Hematopoietic multipotent progenitor cell (in vitro differentiated cells): ENCODE data around the gene PRKCG. TPM values are rescaled to one million over a fixed set of nuclear protein-coding genes. Genes with fewer than 3 reads are reported as not detected.

Experiments used
- DNase-seq, 3 donors: peaks; one replicate each; pipeline ENCODE4 v3.0.0-alpha.2; 2011 to 2015; ENCODE audit warnings: low read depth in 2 of 3, low spot score in 2 of 3
- total RNA-seq: library from RNA; depleted of rRNA; stranded (reverse); fragments of >200 nt; gene quantifications from one replicate; pipeline ENCODE4 v1.2.3, GENCODE V29; 2012

PRKCG gene
- total RNA-seq, 1 donor: under 0.01 TPM

GRCh38 chr19:53870485-53870844 is 11.5 kb upstream of the PRKCG start:
- DNase-seq: peak in 2 of 3 donors; percentile 57 to 79

DNA sequence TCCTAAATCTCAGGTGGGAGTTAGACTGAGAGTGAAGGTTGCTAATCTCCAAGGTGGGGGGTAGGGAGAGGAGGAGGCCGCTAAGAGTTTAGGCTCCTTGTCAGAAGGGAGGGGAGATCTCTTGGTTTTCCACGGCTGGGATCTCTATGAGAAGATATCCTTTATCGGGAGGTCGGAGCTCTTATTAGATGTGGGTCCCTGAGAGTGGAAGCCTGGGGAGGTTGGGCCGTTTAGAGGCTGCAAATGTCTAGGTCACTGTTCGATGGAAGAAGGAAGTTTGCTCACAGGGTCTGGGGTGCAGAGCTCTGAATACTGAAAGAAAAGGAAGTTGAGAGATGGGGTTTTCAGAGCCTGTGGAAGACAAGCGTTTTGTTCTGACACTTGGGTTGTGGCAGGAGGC is 10.5 kb upstream of the PRKCG start:
- peak in 1 of 3 donors; percentile 64 for DNase-seq

GRCh38 chr19:53872762-53873161 is 9.2 kb upstream of the PRKCG start:
- DNase-seq: no peak

GRCh38 chr19:53873773-53874605 is 8.0 kb upstream of the PRKCG start:
- no peak for DNase-seq

DNA sequence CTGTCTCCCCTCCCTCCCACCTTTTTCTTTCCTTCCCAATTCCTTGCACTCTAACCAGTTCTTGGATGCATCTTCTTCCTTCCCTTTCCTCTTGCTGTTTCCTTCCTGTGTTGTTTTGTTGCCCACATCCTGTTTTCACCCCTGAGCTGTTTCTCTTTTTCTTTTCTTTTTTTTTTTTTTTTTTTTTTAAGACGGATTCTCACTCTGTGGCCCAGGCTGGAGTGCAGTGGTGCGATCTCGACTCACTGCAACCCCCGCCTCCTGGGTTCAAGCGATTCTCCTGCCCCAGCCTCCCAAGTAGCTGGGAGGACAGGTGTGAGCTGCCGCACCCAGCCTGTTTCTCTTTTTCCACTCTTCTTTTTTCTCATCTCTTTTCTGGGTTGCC is 7.4 kb upstream of the PRKCG start:
- DNase-seq: no peak

GRCh38 chr19:53875602-53876325 is 6.2 kb upstream of the PRKCG start:
- no peak for DNase-seq

- no peak for DNase-seq
Measured at GRCh38 chr19:53876651-53877224, 5.3 kb upstream of the PRKCG start.

- peak in 1 of 3 donors; percentile 49 for DNase-seq
Measured at GRCh38 chr19:53877361-53877766, 4.6 kb upstream of the PRKCG start.

DNA sequence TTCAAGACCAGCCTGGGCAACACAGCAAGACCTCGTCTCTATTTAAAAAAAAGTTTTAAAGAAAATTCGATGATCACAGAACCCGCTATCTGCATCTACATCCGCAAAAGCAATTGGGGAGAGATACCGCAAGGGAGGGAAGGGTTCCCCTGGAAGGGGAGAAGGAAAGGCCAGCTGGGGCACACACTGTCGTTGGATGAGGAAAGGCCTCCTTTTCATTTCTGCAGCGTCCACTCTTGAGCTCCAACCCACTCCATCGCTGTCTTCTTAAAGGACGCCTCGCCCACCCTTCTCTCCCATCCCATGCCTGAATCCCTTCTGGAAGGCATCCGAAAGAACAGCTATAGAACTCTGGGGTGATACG is 3.2 kb upstream of the PRKCG start:
- no peak for DNase-seq

DNA sequence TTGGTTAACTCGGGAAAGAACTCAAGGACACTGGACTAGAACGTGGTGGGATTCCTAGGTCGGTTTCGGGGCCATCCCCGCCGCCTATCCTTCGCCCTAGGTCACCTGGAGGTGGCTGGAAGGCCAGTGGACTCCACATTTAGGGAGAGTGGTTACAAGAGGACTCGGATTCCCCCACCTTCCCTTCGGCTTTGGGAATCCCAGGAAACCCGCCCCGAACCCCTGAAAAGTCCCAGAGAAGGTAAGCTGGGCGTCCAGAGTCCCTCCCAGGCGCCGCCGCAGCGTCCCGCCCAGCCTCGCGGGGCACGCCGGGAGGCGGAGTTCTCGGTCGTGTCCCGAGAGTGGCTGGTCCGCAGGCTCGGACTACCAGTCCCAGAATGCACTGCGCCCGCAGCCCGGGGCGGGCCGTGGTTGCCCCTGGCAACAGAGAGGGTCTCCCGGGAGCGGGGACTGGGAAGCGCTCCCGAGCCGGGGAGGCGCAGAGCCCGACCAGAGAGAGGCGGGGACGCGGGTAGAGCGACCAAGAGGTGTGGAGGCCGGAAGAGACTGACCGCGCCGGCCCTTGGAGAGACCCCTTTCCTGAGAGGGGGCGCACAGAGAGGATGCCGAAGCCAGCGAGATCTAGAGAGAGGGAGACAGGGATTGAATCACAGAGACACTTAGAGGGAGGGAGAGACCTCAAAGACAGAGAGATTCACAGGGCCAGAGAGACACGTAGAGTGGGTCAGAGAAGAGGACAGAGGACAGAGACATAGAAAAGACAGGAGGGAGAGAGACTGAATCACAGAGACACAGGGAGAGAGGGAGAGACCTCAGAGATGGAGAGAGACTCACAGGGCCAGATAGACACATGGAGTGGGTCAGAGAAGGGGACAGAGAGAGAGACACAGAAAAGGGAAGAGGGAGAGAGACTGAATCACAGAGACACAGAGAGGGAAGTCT is 2.6 kb upstream of the PRKCG start:
- peak in 2 of 3 donors; percentile 80 for DNase-seq

DNA sequence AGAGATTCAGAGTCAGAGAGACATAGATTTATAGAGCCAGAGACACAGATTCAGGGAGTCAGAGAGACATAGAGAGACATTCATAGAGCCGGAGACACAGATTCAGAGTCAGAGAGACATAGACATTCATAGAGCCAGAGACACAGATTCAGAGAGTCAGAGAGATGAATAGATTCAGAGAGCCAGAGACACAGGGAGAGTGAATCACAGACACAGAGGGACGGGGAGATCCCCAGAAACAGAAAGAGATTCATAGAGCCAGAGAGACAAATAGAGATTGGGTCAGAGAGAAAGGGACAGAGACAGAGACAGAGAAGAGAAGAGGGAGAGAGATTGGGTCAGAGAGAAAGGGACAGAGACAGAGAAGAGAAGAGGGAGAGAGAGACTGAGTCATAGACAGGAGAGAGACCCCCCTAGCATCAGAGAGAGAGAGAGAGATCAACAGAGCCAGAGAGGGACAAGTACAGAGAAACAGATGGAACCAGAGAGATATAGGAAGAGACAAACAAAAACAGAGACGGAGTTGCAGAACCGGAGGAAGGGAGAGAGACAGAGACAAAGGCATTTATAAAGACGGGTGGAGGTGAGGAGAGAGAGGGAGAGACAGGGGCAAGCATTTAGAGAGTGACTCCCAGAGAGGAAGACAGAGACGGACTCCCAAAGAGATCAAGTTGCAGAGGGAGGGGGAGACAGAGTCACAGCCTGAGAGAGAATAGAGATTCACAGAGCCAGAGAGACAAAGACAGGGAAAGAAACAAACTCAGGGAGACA is 1.1 kb upstream of the PRKCG start:
- no peak for DNase-seq

DNA sequence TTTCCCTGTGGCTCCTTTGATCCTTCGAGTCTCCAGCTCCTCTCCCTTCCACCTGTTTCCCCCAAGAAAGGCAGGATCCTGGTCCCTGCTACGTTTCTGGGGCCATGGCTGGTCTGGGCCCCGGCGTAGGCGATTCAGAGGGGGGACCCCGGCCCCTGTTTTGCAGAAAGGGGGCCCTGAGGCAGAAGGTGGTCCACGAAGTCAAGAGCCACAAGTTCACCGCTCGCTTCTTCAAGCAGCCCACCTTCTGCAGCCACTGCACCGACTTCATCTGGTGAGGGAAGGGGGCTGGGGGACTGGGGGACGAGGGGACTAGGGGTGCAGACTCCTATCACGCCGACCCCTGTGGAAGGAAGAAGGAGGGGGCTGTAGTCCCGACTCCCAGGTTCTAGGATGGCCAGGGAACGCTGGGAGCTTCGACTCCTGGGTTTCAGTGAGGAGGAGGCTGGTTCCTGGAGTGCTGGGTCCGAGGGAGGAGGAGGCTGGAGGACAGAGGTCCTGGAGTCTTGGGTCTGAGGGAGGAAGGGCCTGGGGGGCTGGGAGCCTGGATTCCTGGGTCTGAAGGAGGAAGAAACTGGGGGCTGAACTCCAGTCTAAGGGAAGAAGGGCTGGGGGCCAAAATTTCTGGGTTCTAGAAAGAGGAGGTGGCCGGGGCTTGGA is 524 bp downstream of the PRKCG start:
- DNase-seq: no peak

DNA sequence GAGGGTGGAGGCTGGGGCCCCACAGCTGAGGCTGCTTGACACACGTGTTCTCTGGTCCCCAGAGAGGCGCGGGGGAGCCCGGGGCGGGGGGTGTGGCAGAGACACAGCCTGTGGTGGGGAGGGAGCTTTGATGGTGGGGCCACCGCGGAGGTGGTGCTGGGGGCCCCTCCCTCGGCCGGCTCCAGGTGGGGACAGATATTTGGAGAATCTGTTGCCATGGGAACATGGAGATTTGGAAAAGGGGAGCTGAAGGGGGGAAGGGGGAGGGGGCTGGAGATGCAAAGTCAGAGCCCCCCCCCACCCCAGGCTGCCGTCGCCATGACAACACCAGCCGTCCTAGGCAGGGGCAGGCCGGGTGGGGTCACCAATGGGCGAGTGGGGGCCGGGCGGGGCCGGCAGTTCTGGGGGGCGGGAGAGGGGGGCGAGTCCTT is 1.2 kb downstream of the PRKCG start:
- DNase-seq: no peak

- DNase-seq: no peak
Measured at GRCh38 chr19:53883741-53884140, 1.7 kb downstream of the PRKCG start.

GRCh38 chr19:53884256-53884655 is 2.3 kb downstream of the PRKCG start:
- DNase-seq: no peak

DNA sequence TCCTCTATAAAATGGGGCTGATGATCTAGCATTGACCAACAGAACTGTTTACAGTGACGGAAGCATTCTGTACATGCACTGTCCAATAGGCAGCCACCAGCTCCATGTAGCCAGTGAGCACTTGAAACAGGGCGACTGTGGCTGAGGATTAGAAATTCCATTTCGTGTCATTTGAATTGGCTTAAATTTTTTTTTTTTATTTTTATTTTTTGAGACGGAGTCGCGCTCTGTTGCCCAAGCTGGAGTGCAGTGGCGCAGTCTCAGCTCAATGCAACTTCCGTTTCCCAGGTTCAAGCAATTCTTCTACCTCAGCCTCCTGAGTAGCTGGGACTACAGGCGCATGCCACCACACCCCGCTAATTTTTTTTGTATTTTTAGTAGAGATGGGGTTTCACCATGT is 3.0 kb downstream of the PRKCG start:
- no peak for DNase-seq

DNA sequence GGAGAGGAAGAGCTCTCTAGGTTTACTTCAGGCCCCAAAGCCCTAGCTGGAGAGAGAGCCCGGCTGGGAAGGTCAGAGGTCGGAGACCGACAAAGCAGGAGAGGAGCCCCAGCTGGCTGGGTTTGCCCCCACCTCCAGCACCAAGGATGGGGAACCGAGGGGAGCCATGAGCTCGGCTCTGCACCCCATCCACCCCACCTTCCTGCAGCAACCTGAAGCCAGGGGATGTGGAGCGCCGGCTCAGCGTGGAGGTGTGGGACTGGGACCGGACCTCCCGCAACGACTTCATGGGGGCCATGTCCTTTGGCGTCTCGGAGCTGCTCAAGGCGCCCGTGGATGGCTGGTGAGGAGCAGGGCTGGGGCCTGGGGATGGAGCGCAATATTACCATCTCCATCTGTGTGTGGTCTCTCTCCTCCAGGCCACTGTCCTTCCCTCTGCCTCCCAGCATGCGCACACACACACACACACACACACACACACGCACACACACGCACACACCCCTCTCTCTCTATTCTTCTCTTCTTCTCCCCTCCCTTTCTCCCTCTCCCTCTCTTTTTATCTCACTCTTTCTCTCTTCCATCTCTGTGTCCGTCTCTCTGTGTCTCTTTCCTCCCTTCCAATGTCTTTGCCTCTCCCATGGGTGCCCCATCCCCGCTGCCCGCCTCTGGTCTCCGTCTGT is 10.4 kb downstream of the PRKCG start:
- no peak for DNase-seq

GRCh38 chr19:53892981-53893325 is 11.0 kb downstream of the PRKCG start:
- no peak for DNase-seq

- DNase-seq: no peak
Measured at GRCh38 chr19:53894707-53895106, 12.7 kb downstream of the PRKCG start.
